GM19193 (cell line): ENCODE results near the gene PHPT1.

Source experiments
- POLR2A ChIP-seq: IDR thresholded peaks from 4 replicates; pipeline ENCODE4 v1.6.1; 2011; ENCODE audit not compliant: insufficient read depth, insufficient read length; ENCODE audit errors: extremely low read depth

PHPT1 gene

DNA sequence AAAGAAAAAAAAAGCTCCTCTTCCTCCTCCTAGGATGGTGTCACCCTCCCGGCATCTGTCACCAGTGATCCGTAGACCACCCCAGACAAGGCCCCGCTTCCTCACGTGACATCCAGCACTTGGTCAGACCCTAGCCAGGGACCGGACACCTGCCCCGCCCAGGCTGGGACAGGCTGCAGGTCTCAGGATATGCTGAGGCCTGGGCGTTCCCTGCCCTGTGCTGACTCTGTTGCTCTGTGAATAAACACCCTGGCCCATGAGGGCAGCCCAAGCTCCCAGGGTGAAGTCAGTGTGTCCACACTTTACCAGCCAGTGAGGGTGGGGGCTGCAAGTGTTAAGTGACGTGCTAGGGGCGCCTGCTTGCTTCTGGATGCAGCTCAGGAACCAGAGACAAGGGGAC is 11.3 kb downstream of the PHPT1 start:
- TF ChIP-seq POLR2A, result peak; percentile 15

DNA sequence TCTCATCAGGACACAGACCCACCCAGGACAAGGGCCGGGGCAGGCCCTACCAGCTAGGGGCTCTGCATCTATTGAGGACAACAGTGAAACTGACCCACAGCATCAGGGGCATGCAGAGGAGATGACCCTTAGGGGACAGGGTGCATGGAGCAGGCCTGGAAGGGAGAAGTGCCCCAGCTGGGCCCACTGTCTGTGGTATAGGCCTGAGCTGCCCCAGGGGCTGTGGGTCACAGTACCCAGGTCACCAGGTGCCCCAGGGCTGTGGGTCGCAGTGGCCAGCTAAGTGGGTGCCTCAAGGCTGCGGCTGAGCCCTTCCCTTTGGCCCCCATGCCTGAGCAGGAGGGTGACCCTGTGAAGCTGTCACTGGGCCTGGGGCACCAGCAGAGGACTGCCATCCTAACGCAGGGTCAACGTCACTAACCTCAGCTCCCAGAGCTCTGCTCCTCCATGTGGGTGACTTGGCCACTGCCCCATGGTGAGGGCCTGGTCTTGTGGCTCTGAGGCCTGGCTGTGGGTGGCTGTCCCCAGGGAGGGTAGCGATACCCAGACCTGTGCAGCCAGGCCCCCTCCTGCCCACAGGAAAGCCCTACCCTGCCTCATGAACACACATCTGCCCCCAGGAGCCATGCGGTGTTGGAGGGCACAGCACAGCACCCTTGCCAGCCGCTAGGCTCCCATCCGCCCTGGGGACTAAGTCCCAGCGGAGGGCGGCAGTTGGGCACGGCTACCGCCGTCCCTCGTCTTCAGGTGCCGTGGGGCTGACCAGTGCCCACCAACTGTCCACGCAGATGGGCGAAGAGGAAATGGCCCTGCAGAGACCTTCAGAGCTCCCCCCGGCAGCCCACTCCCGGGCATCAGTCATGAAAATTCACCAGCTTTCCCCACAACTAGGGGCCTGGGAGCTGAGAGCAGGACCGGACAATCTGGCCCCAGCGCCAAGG is 12.0 kb downstream of the PHPT1 start:
- TF ChIP-seq POLR2A, result peak; percentile 24

DNA sequence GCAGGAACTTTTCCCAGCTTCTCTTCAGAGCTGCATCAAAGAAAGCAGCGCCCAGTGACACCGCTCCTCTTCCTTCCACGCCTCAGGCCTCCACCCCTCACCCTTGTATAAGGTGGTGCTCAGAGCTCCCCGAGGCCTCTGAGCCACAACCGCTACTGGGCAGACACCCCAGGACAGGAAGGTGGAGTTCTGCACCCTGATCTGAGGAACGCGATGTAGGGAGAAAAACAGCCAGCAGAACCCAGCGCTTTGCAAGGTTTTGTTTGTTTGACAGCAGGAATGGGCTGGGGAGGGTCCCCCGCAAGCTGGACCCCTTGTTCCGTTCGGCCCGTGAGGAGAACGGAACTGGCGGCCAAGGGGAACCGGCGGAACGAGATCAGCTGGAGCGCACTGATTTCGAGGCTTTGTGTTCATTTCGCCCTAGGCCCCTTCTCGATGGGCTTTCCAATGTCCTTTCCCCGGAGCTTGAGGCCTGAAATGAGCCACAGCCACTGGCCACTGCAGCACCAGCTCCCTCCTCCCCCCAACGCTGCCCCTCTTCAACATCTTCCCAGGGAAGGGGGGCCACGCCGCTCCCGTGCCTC is 12.8 kb downstream of the PHPT1 start:
- no peak for TF ChIP-seq POLR2A

DNA sequence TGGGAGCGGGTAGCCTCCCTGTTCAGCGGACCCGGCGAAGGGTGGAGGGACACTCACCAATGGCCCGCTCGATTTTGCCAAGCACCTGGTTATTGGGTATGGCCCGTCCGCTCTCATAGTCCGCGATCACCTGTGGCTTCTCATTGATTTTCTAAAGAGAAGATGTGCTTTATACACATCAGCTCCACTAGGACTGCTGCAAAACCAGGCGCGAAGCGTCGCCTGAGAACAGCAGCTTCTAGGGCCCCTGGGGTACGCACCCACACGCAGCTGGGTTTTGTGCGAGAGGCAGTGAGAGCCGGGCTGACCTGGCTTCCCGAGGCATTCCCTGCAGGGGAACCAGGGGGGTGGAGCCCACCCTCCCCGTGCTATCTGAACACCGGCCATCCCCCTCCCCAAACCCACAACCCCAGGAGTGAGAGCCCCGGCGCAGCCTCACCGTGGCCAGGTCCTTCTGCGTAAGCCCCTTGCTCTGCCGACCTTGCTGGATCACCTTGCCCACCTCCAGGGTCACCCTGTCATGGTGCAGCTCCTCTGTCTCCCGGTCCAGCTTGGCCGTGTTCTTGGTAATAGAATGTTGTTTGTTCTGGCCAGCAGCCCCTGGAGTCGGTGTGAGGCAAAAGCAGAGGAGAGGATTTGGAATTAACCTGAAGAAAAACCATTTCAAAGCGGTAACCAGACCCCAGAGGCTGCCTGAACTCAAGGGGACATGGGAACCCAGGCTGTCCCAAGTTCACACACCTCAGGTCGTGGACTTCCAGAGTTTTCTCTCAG is 13.8 kb downstream of the PHPT1 start:
- no peak for TF ChIP-seq POLR2A

DNA sequence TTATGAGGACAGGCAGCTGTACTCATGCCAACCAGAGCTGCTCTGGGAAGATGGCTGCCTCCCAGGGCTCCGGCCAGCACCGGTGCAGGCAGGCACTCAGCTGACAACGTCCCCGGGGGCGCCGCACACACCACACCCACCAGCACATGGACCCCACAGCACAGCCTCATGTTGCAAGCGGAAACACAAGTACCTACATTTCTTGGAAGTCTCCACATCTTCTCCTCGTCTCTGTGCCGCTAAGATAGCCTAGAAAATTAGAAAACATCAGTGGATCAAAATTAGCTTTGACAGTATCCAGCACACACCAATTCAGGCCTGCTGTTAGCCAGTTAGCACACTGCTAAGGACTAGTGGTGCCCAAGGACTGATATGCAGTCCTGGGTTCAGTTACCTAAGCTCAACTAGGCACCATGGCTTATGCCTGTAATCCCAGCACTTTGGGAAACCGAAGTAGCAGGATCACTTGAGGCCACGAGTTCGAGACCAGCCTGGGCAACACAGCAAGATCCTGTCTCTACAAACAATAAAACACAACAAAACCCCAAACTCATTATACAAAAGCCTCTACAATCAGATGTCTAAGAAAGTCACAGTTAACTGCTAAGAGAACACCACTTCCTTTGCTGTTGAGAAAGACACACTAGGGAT is 14.5 kb downstream of the PHPT1 start:
- no peak for TF ChIP-seq POLR2A

DNA sequence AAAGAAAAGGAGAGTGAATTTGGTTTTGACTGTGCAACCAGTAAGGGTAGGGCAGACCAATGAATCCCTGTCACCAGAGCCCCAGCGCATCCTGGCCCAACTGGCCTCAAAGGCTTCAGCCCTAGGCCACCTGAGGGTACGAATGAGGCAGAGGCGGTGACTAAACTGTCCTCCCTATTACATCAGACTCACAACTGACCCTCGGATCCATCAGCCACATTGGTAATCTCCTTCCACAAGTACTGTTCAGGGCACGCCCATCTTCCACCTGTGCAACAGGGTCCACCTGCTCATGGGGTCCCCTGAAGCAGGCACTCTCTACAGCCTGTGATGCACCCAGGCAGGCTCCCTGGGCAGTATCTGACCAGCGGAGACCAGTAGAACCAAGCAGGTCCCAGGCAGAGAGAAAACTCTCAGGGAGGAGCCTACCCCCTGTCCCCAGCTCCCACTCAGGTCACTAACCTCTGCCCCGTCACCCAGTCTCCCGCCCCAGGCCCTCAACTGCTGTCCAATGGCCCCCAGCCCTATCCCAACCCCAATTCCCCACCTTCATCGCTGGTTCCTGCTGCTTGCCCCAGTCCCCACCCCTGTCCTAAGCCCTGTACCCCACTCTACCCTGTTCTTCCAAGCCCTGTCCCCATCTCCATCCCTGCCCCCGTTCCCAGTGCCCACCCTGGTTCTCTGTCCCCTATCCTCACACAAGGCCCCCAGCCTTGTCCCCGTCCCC is 16.0 kb downstream of the PHPT1 start:
- TF ChIP-seq POLR2A, result no peak

DNA sequence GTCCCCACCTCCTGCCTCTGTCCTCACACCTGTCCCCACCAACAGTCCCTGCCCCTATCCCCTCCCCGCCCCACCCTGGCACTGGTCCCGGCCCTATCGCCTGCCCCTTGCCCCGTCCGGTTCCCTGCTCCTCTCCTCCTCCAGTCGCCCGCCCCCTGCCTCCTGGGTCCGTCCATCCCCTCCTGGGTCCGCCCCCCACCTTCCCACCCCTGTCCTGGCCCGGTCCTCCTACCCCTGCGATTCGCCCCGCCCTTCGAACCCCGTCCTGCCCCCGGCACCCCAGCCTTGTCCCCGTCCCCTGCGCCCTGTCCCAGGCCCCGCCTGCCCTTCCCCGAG is 16.5 kb downstream of the PHPT1 start:
- TF ChIP-seq POLR2A, result no peak

DNA sequence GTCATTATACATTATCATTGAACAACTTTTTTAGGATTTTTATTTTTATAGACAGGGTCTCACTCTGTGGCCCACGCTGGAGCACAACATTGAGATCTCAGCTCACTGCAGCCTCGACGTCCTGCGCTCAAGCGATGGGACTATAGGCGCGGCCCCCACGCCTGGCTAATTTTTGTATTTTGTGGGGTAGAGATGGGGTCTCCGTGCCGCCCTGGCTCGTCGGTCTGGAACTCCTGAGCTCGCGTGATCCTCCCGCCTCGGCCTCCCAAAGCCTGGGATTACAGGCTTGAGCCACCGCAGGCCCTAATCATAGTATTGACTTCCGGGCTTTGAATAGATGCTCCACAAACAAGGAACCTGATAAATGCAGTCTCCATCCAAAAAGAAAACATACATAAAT is 18.3 kb downstream of the PHPT1 start:
- TF ChIP-seq POLR2A, result no peak

DNA sequence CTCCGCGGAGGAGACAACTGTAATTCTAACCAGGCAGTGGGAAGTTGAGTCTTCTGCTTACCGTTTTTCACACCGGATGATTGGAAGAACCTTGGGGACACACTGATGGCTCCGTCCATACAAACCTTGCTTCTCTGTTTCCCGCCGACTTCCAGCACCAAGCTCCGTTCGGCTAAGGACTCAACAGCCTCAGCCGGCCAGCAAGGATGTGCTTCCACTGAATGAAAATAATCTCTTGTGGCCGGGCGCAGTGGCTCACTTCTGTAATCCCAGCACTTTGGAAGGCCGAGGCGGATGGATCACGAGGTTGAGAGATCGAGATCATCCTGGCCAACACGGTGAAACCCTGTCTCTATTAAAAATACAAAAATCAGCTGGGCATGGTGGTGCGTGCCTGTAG is 18.7 kb downstream of the PHPT1 start:
- TF ChIP-seq POLR2A, result no peak

DNA sequence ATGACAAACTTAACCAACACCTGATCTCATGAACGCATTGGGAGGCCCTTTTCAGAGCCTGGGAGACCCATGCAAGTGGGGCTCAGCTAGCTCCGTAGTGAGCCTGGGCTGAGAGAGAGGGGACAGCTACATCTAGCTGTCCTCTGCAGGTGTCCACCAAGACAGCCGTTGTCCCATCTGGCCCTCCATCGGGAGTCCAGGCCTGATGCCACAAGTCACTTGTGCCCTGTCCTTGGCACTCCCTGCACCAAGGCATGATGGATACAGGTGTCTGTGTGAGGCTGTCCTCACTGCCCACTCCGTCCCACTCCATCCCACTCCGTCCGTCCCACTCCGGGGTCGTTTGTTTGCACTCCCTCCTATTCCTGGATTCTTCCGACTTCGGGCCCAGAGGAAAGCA is 19.4 kb downstream of the PHPT1 start:
- no peak for TF ChIP-seq POLR2A

DNA sequence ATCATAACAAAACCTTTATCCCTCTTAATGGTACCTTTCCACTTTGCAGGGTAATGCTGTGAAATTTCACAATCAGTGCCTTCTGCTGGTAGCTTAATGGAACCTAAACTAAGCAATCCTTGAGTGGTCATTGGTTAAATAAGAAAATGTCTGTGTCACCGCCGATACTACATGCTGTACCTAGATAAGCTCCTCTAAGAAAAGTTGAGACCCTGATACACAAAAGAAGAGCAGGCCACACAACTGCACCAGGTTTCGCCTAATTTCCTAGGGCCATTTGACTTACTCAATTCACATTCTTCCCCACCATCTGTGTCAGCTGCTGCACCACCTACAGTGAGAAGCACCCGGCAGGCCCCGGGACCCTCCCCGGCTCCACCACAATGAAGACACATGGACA is 25.9 kb downstream of the PHPT1 start:
- TF ChIP-seq POLR2A, result no peak

DNA sequence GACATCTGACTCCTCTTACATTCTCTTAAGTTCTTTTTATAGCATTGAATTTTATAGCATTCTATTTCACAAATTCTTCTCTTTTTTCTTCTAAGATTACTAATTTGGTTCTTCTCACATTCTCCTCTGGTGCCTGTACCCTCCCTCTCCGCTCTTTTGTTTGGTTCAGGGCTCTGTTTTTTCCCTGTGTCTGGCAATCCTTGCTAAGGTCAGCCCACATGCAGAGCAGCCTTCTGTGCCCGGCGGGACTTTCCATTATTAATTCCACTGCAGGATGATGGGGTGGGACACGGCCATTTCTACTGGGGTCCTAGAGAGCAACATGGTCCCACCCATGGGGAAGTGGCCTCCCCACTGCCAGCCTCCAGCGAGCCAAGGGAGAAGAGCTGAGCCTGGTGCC is 27.3 kb downstream of the PHPT1 start:
- TF ChIP-seq POLR2A, result no peak

DNA sequence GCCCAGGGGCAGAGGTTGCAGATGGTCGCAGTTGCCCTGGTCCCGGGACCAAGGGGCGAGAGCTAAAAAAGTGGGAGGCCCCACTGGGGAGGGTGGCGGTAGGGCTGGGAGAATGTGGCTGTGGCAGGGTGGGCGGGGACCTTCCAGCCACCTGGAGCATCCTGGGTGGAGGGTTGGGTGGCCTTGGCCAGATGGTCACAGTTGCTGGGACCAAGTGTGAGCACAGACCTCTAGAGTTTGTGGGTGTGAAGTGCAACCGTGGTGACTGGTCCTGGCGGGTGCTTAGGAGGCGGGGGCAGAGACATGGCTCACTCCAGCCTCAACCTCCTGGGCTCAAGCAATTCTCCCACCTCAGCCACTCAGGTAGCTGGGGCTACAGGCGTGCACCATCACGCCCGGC is 31.4 kb downstream of the PHPT1 start:
- TF ChIP-seq POLR2A, result no peak

DNA sequence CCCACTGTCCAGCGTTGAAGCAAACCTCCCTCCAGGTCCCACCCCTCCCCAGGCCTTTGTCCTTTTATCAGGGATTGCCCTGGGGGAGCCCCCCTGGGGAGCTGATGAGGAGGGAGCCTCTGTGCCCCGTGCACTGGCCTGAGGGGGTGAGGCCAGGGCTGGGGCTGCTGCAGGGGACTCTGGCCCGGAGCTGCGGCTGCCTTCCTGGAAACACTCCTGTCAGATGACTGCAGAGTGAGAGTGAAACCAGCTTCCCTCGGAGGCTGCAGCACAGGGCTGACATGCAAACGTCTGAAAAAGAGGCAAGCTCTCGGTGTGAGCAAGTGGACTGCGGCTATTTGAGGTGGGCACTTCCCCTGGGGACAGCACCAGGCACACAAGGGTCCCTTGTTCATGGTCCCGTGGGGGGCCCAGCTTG is 32.5 kb downstream of the PHPT1 start:
- TF ChIP-seq POLR2A, result no peak
